Thoracic aorta (tissue), 2 donors: Measurements from ENCODE around the gene AKAP6. TPM values are rescaled to one million over a fixed set of nuclear protein-coding genes. Genes with fewer than 3 reads are reported as not detected.
"Not testable (repeated sequence)": the region's sequence is repeated elsewhere in the genome, so short reads cannot be mapped to it uniquely, and the experiment has no call there.

ENCODE experiments used
- ATAC-seq: fragments of 150-250 bp; one replicate; pipeline ENCODE4 v1.8.0; 2017; ENCODE audit warnings: low read depth; ENCODE audit not compliant: insufficient number of reproducible peaks, low FRiP score
- DNase-seq: peaks from one replicate; pipeline ENCODE4 v3.0.0-alpha.2; 2020; ENCODE audit warnings: low spot score
- H3K27ac ChIP-seq, 2 donors: fragments of 200-600 bp; sonication (generic); 1 replicate in 1 of 2; 2 replicates in 1 of 2; pipeline ENCODE4 v1.5.1; 2016; ENCODE audit warnings: mild to moderate bottlenecking in 2 of 2, moderate library complexity in 2 of 2
- H3K27me3 ChIP-seq: fragments of 200-600 bp; sonication (generic); replicated peaks from 2 replicates; pipeline ENCODE4 v1.6.0; 2016; ENCODE audit warnings: mild to moderate bottlenecking; ENCODE audit not compliant: insufficient read depth
- H3K36me3 ChIP-seq: fragments of 200-600 bp; sonication (generic); one replicate; pipeline ENCODE4 v1.5.1; 2016
- H3K4me1 ChIP-seq, 2 donors: fragments of 200-600 bp; sonication (generic); 1 replicate in 1 of 2; 2 replicates in 1 of 2; pipeline versions ENCODE4 v1.5.1 to v1.6.0; 2016; ENCODE audit warnings: low read depth in 2 of 2, mild to moderate bottlenecking in 1 of 2; ENCODE audit not compliant: control insufficient read depth in 1 of 2
- H3K4me3 ChIP-seq: fragments of 200-600 bp; sonication (generic); 2 replicates; pipeline ENCODE4 v1.5.1; 2016; ENCODE audit warnings: mild to moderate bottlenecking
- H3K9me3 ChIP-seq: fragments of 200-600 bp; sonication (generic); 2 replicates; pipeline ENCODE4 v1.5.1; 2016
- CTCF ChIP-seq: fragments of 200-600 bp; sonication (generic); IDR thresholded peaks from one replicate; pipeline ENCODE4 v1.5.1; 2019; ENCODE audit warnings: antibody characterized with exemption
- total RNA-seq, 2 donors: library from RNA; depleted of rRNA; stranded (reverse); fragments of >200 nt; gene quantifications; one replicate each; pipeline versions ENCODE4 v1.1.0 to v1.2.3, GENCODE V29; 2016

Gene AKAP6
- total RNA-seq, 2 donors from 2014 or later = 78.9 to 104 TPM

DNA sequence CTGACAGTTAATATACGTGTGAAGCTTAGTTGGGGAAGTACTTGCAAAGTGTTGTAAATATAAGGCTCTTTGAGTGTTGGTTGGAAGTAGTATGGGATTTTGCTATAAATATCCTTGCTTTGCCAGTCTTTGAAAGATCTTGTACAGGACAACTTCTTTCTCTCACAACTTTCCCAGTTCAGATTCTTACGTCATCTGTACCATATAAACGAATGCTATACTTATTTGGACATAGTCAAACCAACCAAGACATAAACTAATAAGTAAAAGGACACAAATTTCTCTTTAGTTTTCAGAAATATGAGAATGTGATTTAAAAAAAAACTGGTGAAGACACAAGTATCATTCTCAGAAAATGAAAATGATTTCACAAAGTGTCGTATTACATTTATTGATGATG is 456.5 kb downstream of the AKAP6 start:
- Histone ChIP-seq H3K36me3 (peaks cover 7% of the 10 kb centered on the region), H3K9me3 (no peaks in the 10 kb centered on the region), H3K4me3 (no peak overlapping the region), H3K27ac (no peak overlapping the region), H3K27me3 (no peaks in the 10 kb centered on the region), H3K4me1 (no peaks in the 10 kb centered on the region)
- ATAC-seq = no peak
- no peak for TF ChIP-seq CTCF
- DNase-seq = no peak

- Histone ChIP-seq H3K27me3 (no peaks in the 10 kb centered on the region), H3K36me3 (peaks cover 7% of the 10 kb centered on the region), H3K4me3 (no peak overlapping the region), H3K9me3 (peaks cover 1% of the 10 kb centered on the region), H3K27ac (no peak overlapping the region), H3K4me1 (no peaks in the 10 kb centered on the region)
- no peak for TF ChIP-seq CTCF
- DNase-seq = no peak
- no peak for ATAC-seq
Measured at GRCh38 chr14:32786886-32787285, 457.8 kb downstream of the AKAP6 start.

GRCh38 chr14:32793033-32793432 is 463.9 kb downstream of the AKAP6 start:
- H3K4me3 ChIP-seq, ATAC-seq, H3K36me3 ChIP-seq, H3K27me3 ChIP-seq, H3K27ac ChIP-seq, DNase-seq, H3K4me1 ChIP-seq: not testable (repeated sequence)
- peaks cover 13% of the 10 kb centered on the region for H3K9me3 ChIP-seq

- H3K27me3 ChIP-seq = no peaks in the 10 kb centered on the region
- TF ChIP-seq CTCF = no peak
- DNase-seq (no peak), ATAC-seq (no peak)
- H3K27ac ChIP-seq = no peak overlapping the region
- no peaks in the 10 kb centered on the region for H3K4me1 ChIP-seq
- H3K4me3 ChIP-seq = no peak overlapping the region
- peaks cover 14% of the 10 kb centered on the region for H3K9me3 ChIP-seq
- H3K36me3 ChIP-seq = peaks cover 10% of the 10 kb centered on the region
Measured at GRCh38 chr14:32800320-32800719, 471.2 kb downstream of the AKAP6 start.

DNA sequence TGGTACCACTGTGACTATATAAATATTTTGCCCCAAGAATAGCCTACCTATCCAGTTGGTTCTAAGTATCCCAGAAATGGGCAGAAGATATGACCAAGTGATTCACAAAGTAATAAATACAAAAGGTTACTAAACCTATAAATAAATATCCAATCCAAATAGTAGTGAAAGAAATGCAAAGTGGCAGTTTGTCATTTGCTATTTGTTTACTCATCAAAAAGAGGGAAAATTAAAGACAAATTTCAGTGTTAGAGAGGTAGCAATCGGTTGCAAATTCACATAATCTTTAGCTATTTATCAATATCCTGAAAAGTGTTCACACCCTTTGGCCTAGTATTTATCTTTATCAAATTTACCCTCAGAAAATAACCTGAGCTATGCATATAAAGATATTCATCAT is 473.2 kb downstream of the AKAP6 start:
- peaks cover 10% of the 10 kb centered on the region for H3K36me3 ChIP-seq
- H3K4me3 ChIP-seq = no peak overlapping the region
- peaks cover 14% of the 10 kb centered on the region for H3K9me3 ChIP-seq
- no peak for TF ChIP-seq CTCF
- H3K27ac ChIP-seq = no peak overlapping the region
- no peak for DNase-seq
- H3K4me1 ChIP-seq = no peaks in the 10 kb centered on the region
- ATAC-seq = no peak
- no peaks in the 10 kb centered on the region for H3K27me3 ChIP-seq

- Histone ChIP-seq H3K36me3 (peaks cover 10% of the 10 kb centered on the region), H3K4me1 (peaks cover 5 to 19% of the 10 kb centered on the region in 2 donors), H3K27ac (no peak overlapping the region), H3K27me3 (no peaks in the 10 kb centered on the region), H3K4me3 (no peak overlapping the region), H3K9me3 (peaks cover 14% of the 10 kb centered on the region)
- DNase-seq (no peak), ATAC-seq (no peak)
- TF ChIP-seq CTCF = no peak
Measured at GRCh38 chr14:32805979-32806378, 476.9 kb downstream of the AKAP6 start.
